H9 (cell line): Measurements from ENCODE around the gene TRRAP. TPM values are rescaled to one million over a fixed set of nuclear protein-coding genes. Genes with fewer than 3 reads are reported as not detected.

Experiments used
- DNase-seq: peaks from one replicate; pipeline ENCODE4 v3.0.0-alpha.2; 2017
- H2AFZ ChIP-seq: one replicate; pipeline ENCODE4 v1.6.1; 2013; ENCODE audit warnings: mild to moderate bottlenecking, low read length, control low read depth, moderate library complexity
- H2AK5ac ChIP-seq: 2 replicates; pipeline ENCODE4 v1.6.1; 2013; ENCODE audit warnings: low read length, control low read depth, mixed read lengths; ENCODE audit not compliant: insufficient read length
- H2BK120ac ChIP-seq: one replicate; pipeline ENCODE4 v1.6.1; 2013; ENCODE audit warnings: low read depth, mild to moderate bottlenecking, low read length, control low read depth, inconsistent platforms; ENCODE audit not compliant: poor library complexity, severe bottlenecking
- H2BK12ac ChIP-seq: 2 replicates; pipeline ENCODE4 v1.6.1; 2013; ENCODE audit warnings: low read length, control low read depth, mixed read lengths, low read depth; ENCODE audit not compliant: insufficient read length
- H2BK15ac ChIP-seq: 2 replicates; pipeline ENCODE4 v1.6.1; 2013; ENCODE audit warnings: low read depth, low read length, control low read depth
- H2BK20ac ChIP-seq: one replicate; pipeline ENCODE4 v1.6.1; 2013; ENCODE audit warnings: low read depth, mild to moderate bottlenecking, low read length, control low read depth, inconsistent platforms; ENCODE audit not compliant: poor library complexity, severe bottlenecking
- H2BK5ac ChIP-seq: 2 replicates; pipeline ENCODE4 v1.6.1; 2013; ENCODE audit warnings: low read length, control low read depth, mixed read lengths; ENCODE audit not compliant: insufficient read length
- H3K14ac ChIP-seq: 2 replicates; pipeline ENCODE4 v1.6.1; 2013; ENCODE audit warnings: low read length, control low read depth; ENCODE audit not compliant: insufficient read depth
- H3K18ac ChIP-seq: 2 replicates; pipeline ENCODE4 v1.6.1; 2013; ENCODE audit warnings: low read depth, mild to moderate bottlenecking, mixed read lengths, low read length, control low read depth; ENCODE audit not compliant: insufficient read length
- H3K23ac ChIP-seq: 2 replicates; pipeline ENCODE4 v1.6.1; 2013; ENCODE audit warnings: low read length, control low read depth, mixed read lengths, low read depth; ENCODE audit not compliant: insufficient read length
- H3K23me2 ChIP-seq: 2 replicates; pipeline ENCODE4 v1.6.1; 2013; ENCODE audit warnings: low read depth, mild to moderate bottlenecking, mixed read lengths, low read length, control low read depth; ENCODE audit not compliant: insufficient read length, poor library complexity, severe bottlenecking
- H3K27ac ChIP-seq: 2 replicates; pipeline ENCODE4 v1.5.1; 2013; ENCODE audit warnings: low read length, control low read depth, mixed read lengths, low read depth; ENCODE audit not compliant: insufficient read length
- H3K27me3 ChIP-seq: 2 replicates; pipeline ENCODE4 v1.6.1; 2013; ENCODE audit warnings: low read length, control low read depth, inconsistent platforms; ENCODE audit not compliant: insufficient read depth
- H3K4ac ChIP-seq: 2 replicates; pipeline ENCODE4 v1.6.1; 2013; ENCODE audit warnings: low read depth, mild to moderate bottlenecking, control low read depth, inconsistent platforms, low read length, moderate library complexity
- H3K4me1 ChIP-seq: 2 replicates; pipeline ENCODE4 v1.6.1; 2013; ENCODE audit warnings: low read length, control low read depth, inconsistent platforms; ENCODE audit not compliant: insufficient read depth
- H3K4me2 ChIP-seq: 2 replicates; pipeline ENCODE4 v1.6.1; 2013; ENCODE audit warnings: low read length, control low read depth, mixed read lengths; ENCODE audit not compliant: insufficient read length, insufficient read depth
- H3K56ac ChIP-seq: 2 replicates; pipeline ENCODE4 v1.6.1; 2013; ENCODE audit warnings: low read depth, mild to moderate bottlenecking, mixed read lengths, low read length, control low read depth; ENCODE audit not compliant: insufficient read length
- H3K79me1 ChIP-seq: 2 replicates; pipeline ENCODE4 v1.6.1; 2013; ENCODE audit warnings: low read depth, mild to moderate bottlenecking, moderate library complexity, low read length, control low read depth, inconsistent platforms; ENCODE audit not compliant: insufficient read depth, poor library complexity, severe bottlenecking
- H3K79me2 ChIP-seq: 2 replicates; pipeline ENCODE4 v1.6.1; 2013; ENCODE audit warnings: low read length, control low read depth, inconsistent platforms; ENCODE audit not compliant: insufficient read depth
- H3K9ac ChIP-seq: 2 replicates; pipeline ENCODE4 v1.6.1; 2013; ENCODE audit warnings: low read length, control low read depth, mixed read lengths; ENCODE audit not compliant: insufficient read length; ENCODE audit errors: extremely low read depth
- H3K9me3 ChIP-seq: one replicate; pipeline ENCODE4 v1.6.1; 2013; ENCODE audit warnings: low read depth, low read length, inconsistent platforms; ENCODE audit not compliant: control insufficient read depth
- H3T11ph ChIP-seq: one replicate; pipeline ENCODE4 v1.6.1; 2013; ENCODE audit warnings: mild to moderate bottlenecking, low read length, control low read depth, inconsistent platforms
- H4K20me1 ChIP-seq: one replicate; pipeline ENCODE4 v1.6.1; 2013; ENCODE audit not compliant: control insufficient read depth, insufficient read length, insufficient read depth
- H4K5ac ChIP-seq: 2 replicates; pipeline ENCODE4 v1.6.1; 2013; ENCODE audit warnings: low read depth, mild to moderate bottlenecking, mixed read lengths, low read length, control low read depth; ENCODE audit not compliant: insufficient read length
- H4K8ac ChIP-seq: replicated peaks from 2 replicates; pipeline ENCODE4 v1.6.1; 2013; ENCODE audit warnings: low read length, control low read depth, mixed read lengths, low read depth; ENCODE audit not compliant: insufficient read length
- H4K91ac ChIP-seq: 2 replicates; pipeline ENCODE4 v1.6.1; 2013; ENCODE audit warnings: low read depth, mild to moderate bottlenecking, moderate library complexity, mixed read lengths, low read length, control low read depth; ENCODE audit not compliant: insufficient read length
- H3K27ac Mint-ChIP-seq, 3 experiments: 2 replicates in 2 of 3; 3 replicates in 1 of 3; pipeline ENCODE4 v1.8.0; 2020 to 2021; ENCODE audit warnings: mixed read lengths in 3 of 3, mild to moderate bottlenecking in 1 of 3, moderate library complexity in 1 of 3
- H3K27me3 Mint-ChIP-seq: 2 replicates; pipeline ENCODE4 v1.8.0; 2021; ENCODE audit warnings: low read depth, mild to moderate bottlenecking, moderate library complexity, mixed read lengths
- H3K36me3 Mint-ChIP-seq, 3 experiments: 2 replicates in 2 of 3; 3 replicates in 1 of 3; pipeline ENCODE4 v1.8.0; 2020 to 2021; ENCODE audit warnings: low read depth in 3 of 3, mixed read lengths in 3 of 3; ENCODE audit not compliant: insufficient read depth in 1 of 3
- H3K4me1 Mint-ChIP-seq, 2 experiments: 2 replicates each; pipeline ENCODE4 v1.8.0; 2020; ENCODE audit warnings: mixed read lengths in 2 of 2
- H3K4me3 Mint-ChIP-seq, 2 experiments: 2 replicates in 1 of 2; 3 replicates in 1 of 2; pipeline ENCODE4 v1.8.0; 2020 to 2021; ENCODE audit warnings: mild to moderate bottlenecking in 2 of 2, mixed read lengths in 2 of 2, moderate library complexity in 1 of 2
- H3K9me3 Mint-ChIP-seq, 2 experiments: 2 replicates in 1 of 2; 3 replicates in 1 of 2; pipeline ENCODE4 v1.8.0; 2020; ENCODE audit warnings: mild to moderate bottlenecking in 2 of 2, mixed read lengths in 2 of 2, moderate library complexity in 1 of 2
- WGBS: extraction: QIAGEN DNeasy Blood & Tissue Kit; methylation state at CpG from one replicate; pipeline ENCODE4 v1.1.7; 2013; ENCODE audit warnings: missing lambda C conversion rate, low lambda C conversion rate, mixed read lengths; ENCODE audit not compliant: insufficient read length; ENCODE audit errors: extremely low coverage; 5-methylcytosine and 5-hydroxymethylcytosine counted together
- total RNA-seq: library from RNA; stranded (reverse); gene quantifications from 2 replicates; pipeline ENCODE4 v1.2.1, GENCODE V29; 2021
- TF ChIP-seq, protein P1 (sequence below): fragments of 200-600 bp; sonication (generic); conservative IDR thresholded peaks from 3 replicates; pipeline ENCODE4 v1.8.0; 2021; ENCODE audit warnings: antibody characterized with exemption, mild to moderate bottlenecking

The TRRAP gene
- total RNA-seq, 1 experiment from 2014 or later = 58.6 TPM

DNA sequence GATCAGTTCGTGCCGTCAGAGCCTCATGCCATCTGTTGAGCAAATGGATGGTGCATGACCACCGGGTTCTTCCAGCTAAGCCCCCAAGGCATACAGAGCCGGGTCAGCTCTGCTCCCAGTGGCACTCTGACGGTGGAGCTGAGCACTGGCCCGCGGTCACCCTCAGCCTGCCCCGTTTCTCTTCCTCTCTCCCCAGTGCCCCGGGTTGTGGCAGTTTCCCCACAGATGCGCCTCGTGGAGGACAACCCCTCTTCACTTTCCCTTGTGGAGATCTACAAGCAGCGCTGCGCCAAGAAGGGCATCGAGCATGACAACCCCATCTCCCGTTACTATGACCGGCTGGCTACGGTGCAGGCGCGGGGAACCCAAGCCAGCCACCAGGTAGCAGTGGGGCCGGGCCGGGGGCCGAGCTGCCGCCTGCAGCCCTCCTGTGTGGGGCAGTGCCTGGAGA is 129.9 kb downstream of the TRRAP start:
- TF ChIP-seq, protein P1, sequence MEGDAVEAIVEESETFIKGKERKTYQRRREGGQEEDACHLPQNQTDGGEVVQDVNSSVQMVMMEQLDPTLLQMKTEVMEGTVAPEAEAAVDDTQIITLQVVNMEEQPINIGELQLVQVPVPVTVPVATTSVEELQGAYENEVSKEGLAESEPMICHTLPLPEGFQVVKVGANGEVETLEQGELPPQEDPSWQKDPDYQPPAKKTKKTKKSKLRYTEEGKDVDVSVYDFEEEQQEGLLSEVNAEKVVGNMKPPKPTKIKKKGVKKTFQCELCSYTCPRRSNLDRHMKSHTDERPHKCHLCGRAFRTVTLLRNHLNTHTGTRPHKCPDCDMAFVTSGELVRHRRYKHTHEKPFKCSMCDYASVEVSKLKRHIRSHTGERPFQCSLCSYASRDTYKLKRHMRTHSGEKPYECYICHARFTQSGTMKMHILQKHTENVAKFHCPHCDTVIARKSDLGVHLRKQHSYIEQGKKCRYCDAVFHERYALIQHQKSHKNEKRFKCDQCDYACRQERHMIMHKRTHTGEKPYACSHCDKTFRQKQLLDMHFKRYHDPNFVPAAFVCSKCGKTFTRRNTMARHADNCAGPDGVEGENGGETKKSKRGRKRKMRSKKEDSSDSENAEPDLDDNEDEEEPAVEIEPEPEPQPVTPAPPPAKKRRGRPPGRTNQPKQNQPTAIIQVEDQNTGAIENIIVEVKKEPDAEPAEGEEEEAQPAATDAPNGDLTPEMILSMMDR = no peak
- no peak overlapping the region for H3K56ac ChIP-seq
- no peak overlapping the region for H3K4me2 ChIP-seq
- H3K14ac ChIP-seq = no peak overlapping the region
- H2AFZ ChIP-seq = no peak overlapping the region
- H3K23ac ChIP-seq = no peak overlapping the region
- H3K27me3 Mint-ChIP-seq = no peaks in the 10 kb centered on the region
- no peak overlapping the region for H3K27ac ChIP-seq
- no peak overlapping the region for H3K9ac ChIP-seq
- no peaks in the 10 kb centered on the region for H3K9me3 Mint-ChIP-seq
- H3K4me1 Mint-ChIP-seq = no peaks in the 10 kb centered on the region
- no peaks in the 10 kb centered on the region for H3K27me3 ChIP-seq
- no CpG with 5 or more reads among the region's 23 CpGs for WGBS
- no peak overlapping the region for H3T11ph ChIP-seq
- H3K18ac ChIP-seq = no peak overlapping the region
- H3K4me3 Mint-ChIP-seq = no peak overlapping the region
- no peaks in the 10 kb centered on the region for H4K20me1 ChIP-seq
- H3K27ac Mint-ChIP-seq = no peak overlapping the region
- H3K79me2 ChIP-seq = no peaks in the 10 kb centered on the region
- no peak overlapping the region for H2BK15ac ChIP-seq
- no peaks in the 10 kb centered on the region for H3K4me1 ChIP-seq
- no peak overlapping the region for H2BK5ac ChIP-seq
- H3K36me3 Mint-ChIP-seq = peaks cover 38 to 85% (median 77%) of the 10 kb centered on the region in 3 experiments; a peak in 6 of 7 replicates
- no peak overlapping the region for H4K8ac ChIP-seq
- H2BK12ac ChIP-seq = no peak overlapping the region
- H4K91ac ChIP-seq = no peak overlapping the region
- no peaks in the 10 kb centered on the region for H3K79me1 ChIP-seq
- H2BK120ac ChIP-seq = no peak overlapping the region
- no peak overlapping the region for H3K4ac ChIP-seq
- no peaks in the 10 kb centered on the region for H3K23me2 ChIP-seq
- no peak for DNase-seq
- no peak overlapping the region for H2AK5ac ChIP-seq
- no peak overlapping the region for H2BK20ac ChIP-seq
- H4K5ac ChIP-seq = no peak overlapping the region
- H3K9me3 ChIP-seq = no peaks in the 10 kb centered on the region
